ENCODE measurements around the gene RBM20.

RBM20 gene

DNA sequence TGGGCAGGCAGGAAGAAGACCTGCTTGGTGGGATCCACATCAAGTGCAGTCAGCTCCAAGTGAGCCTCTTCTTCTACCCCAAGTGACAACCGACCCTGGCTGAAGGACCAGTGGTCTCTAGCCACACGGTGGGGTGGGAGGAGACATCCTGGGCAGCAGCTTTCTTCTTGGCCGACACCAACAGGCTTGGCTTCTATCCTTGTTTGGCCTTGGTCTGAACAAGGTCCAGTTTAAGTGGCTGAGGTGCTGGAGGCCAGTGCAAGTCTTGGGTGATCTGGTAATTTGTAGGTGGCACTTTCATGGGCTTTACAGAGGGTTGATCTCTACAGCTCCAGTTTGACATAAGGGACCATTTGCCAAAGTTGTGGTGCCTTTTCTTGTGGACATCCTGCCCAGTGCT, 164.0 kb downstream of the RBM20 start:
- H3K4me3 Mint-ChIP-seq: no peak overlapping the region
- DNase-seq (ENCODE audit: low spot score in 2 of 2): no peak
- no peaks in the 10 kb centered on the region for H3K9me3 Mint-ChIP-seq
- H3K36me3 Mint-ChIP-seq: no peaks in the 10 kb centered on the region
- no peak overlapping the region for H3K27ac Mint-ChIP-seq
- H3K4me1 Mint-ChIP-seq: peaks cover 23% of the 10 kb centered on the region
- ATAC-seq (ENCODE audit: low read depth): no peak
- H3K27me3 Mint-ChIP-seq: no peaks in the 10 kb centered on the region

DNA sequence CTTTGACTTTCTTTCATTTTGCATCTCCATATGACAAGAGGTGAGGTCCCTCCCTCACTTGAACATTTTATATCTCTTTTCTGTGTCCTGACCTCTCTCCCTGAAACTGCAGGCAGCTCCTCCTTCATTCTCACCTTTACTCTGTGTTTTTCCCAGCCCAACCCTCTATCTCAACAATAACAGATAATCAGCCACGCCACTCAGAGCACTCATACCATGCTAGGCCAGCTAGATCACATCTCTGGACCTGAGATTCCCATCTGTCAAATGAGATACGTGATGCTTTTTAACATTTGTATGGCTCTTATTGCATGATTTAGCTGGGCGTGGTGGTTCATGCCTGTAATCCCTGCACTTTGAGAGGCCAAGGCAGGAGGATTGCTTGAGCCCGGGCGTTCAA, 164.5 kb downstream of the RBM20 start:
- no peak overlapping the region for H3K27ac Mint-ChIP-seq
- H3K27me3 Mint-ChIP-seq: no peaks in the 10 kb centered on the region
- no peaks in the 10 kb centered on the region for H3K36me3 Mint-ChIP-seq
- peaks cover 18% of the 10 kb centered on the region for H3K4me1 Mint-ChIP-seq
- H3K4me3 Mint-ChIP-seq: no peak overlapping the region
- ATAC-seq (ENCODE audit: low read depth) (no peak), DNase-seq (ENCODE audit: low spot score in 2 of 2) (no peak)
- H3K9me3 Mint-ChIP-seq: no peaks in the 10 kb centered on the region

DNA sequence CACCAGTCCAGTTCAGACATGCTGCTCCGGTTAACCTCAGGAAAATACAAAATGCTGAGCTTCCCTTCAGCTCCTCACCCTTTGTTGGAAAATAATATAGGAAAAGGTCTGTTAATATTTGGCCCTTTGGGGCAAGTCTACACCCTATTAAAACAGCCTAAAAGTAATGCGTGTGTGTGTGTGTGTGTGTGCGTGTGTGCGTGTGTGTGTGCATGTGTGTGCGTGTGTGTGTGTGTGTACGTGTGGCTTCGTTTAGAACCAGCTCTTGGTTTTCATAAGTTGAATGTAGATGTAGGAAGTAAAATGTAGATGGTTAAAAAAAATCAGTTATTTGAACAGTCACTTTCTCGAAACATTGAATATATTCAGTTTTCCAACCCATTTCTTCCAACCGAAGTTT, 166.5 kb downstream of the RBM20 start:
- Mint-ChIP-seq H3K9me3 (no peaks in the 10 kb centered on the region), H3K27me3 (no peaks in the 10 kb centered on the region), H3K36me3 (no peaks in the 10 kb centered on the region), H3K4me1 (peaks cover 7% of the 10 kb centered on the region), H3K27ac (no peak overlapping the region), H3K4me3 (no peak overlapping the region)
- no peak for ATAC-seq (ENCODE audit: low read depth)
- DNase-seq (ENCODE audit: low spot score in 2 of 2): no peak

DNA sequence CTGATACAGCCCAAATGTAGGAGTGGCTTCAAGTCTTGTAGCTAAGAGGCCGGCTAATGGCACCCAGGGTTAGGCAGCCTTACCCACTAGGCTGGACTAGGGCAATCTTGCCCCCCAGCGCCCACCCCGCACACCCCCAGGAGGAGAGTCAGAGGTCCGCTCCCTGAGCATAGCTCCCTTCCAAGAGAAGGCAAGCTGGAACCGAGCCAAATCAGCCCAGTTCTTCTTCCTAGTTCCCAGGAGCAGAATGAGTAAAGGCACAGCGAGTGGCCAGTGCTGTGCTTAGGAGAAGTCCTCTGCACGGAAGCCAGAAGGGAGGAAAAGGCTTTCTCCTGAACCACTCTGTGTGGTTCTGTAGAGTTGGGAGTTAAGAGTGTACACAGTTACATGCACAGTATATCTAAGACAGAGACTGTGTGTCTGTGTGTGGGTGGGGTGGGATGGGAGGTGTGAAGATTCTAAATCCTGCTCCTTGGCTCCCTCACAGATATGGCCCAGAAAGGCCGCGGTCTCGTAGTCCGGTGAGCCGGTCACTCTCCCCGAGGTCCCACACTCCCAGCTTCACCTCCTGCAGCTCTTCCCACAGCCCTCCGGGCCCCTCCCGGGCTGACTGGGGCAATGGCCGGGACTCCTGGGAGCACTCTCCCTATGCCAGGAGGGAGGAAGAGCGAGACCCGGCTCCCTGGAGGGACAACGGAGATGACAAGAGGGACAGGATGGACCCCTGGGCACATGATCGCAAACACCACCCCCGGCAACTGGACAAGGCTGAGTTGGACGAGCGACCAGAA, 167.8 kb downstream of the RBM20 start:
- H3K36me3 Mint-ChIP-seq: no peaks in the 10 kb centered on the region
- no peak overlapping the region for H3K27ac Mint-ChIP-seq
- peaks cover 14% of the 10 kb centered on the region for H3K4me1 Mint-ChIP-seq
- H3K9me3 Mint-ChIP-seq: no peaks in the 10 kb centered on the region
- ATAC-seq (ENCODE audit: low read depth): no peak
- no peak for DNase-seq (ENCODE audit: low spot score in 2 of 2)
- no peak overlapping the region for H3K4me3 Mint-ChIP-seq
- no peaks in the 10 kb centered on the region for H3K27me3 Mint-ChIP-seq

- ATAC-seq (ENCODE audit: low read depth) (no peak), DNase-seq (ENCODE audit: low spot score in 2 of 2) (no peak)
- Mint-ChIP-seq H3K36me3 (no peaks in the 10 kb centered on the region), H3K4me1 (peaks cover 18% of the 10 kb centered on the region), H3K27ac (no peak overlapping the region), H3K27me3 (no peaks in the 10 kb centered on the region), H3K4me3 (no peak overlapping the region), H3K9me3 (no peaks in the 10 kb centered on the region)
These were observed 168.4 kb downstream of the RBM20 start for GRCh38 chr10:110812583-110812982.

DNA sequence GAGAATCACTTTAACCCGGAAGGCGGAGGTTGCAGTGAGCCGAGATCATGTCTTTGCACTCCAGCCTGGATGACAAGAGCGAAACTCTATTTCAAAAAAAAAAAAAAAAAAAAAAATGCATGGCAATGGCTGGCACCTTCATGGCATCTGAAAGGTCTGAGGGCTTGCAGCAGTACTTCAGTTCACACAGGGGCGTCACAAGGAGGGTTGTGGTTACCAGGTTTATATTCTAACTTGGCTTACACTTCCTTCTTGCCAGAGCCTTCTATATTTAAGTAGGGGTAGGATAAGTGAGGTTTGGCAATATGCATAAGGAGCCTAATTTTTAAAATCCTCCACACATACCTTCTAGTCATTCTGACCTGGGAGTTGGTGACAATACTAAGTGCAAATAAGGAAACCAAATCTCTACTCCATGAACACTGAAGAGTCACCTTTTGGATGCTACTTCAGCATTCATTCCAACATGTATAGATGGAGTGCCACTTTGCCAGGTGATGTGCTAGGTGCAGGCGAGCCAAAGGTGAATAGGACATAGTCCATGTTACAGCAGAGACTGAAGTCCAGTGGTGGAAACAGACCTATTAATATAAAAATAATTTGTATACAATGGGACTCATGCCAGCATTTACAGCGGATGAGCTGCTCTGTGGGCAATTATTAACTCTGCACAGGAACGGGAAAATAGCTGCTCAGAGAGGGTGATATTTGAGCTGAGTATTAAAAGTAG, 169.8 kb downstream of the RBM20 start:
- ATAC-seq (ENCODE audit: low read depth) (no peak), DNase-seq (ENCODE audit: low spot score in 2 of 2) (no peak)
- no peak overlapping the region for H3K4me3 Mint-ChIP-seq
- no peaks in the 10 kb centered on the region for H3K36me3 Mint-ChIP-seq
- H3K4me1 Mint-ChIP-seq: peaks cover 20% of the 10 kb centered on the region
- H3K27ac Mint-ChIP-seq: no peak overlapping the region
- no peaks in the 10 kb centered on the region for H3K9me3 Mint-ChIP-seq
- no peaks in the 10 kb centered on the region for H3K27me3 Mint-ChIP-seq

DNA sequence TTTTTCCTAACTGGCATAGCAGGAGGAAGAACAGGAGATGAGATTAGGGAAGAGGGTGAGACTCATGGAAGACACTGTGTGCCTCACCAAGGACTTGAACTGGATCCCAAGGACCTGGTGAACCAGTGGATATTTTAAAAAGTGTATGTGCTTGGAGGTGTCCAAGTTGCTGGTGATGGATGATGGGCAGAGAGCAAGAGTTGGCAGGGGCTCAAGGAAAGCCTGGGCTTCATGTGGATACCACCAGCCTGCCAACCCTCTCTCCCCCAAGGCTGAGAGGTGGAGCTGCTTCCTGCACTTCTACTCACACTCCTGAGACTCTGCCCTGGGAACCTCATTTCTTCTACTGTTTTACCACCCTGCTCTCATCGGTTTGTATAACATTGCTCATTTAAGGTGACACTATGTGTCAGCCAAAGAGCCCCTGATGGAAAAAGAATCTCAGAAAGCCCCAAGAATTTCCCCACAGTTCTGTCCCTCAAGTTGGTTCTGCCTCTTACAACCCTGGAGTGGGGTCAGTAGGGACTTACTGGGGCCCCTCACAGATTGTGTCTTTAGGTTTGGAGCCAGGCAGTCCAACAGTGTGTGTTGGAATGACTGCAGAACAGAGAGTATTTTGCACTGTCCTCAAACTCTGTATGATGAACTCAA, 171.3 kb downstream of the RBM20 start:
- Mint-ChIP-seq H3K27me3 (no peaks in the 10 kb centered on the region), H3K36me3 (no peaks in the 10 kb centered on the region), H3K4me1 (peaks cover 18% of the 10 kb centered on the region), H3K9me3 (no peaks in the 10 kb centered on the region), H3K27ac (peak overlapping the region; percentile 58), H3K4me3 (no peak overlapping the region)
- ATAC-seq (ENCODE audit: low read depth) (no peak), DNase-seq (ENCODE audit: low spot score in 2 of 2) (no peak)

GRCh38 chr10:110817614-110818013, 173.5 kb downstream of the RBM20 start:
- ATAC-seq (ENCODE audit: low read depth) (peak; percentile 78), DNase-seq (ENCODE audit: low spot score in 2 of 2) (no peak)
- peaks cover 22% of the 10 kb centered on the region for H3K4me1 Mint-ChIP-seq
- no peaks in the 10 kb centered on the region for H3K9me3 Mint-ChIP-seq
- H3K27me3 Mint-ChIP-seq: no peaks in the 10 kb centered on the region
- H3K27ac Mint-ChIP-seq: peak overlapping the region; percentile 4
- no peak overlapping the region for H3K4me3 Mint-ChIP-seq
- no peaks in the 10 kb centered on the region for H3K36me3 Mint-ChIP-seq

DNA sequence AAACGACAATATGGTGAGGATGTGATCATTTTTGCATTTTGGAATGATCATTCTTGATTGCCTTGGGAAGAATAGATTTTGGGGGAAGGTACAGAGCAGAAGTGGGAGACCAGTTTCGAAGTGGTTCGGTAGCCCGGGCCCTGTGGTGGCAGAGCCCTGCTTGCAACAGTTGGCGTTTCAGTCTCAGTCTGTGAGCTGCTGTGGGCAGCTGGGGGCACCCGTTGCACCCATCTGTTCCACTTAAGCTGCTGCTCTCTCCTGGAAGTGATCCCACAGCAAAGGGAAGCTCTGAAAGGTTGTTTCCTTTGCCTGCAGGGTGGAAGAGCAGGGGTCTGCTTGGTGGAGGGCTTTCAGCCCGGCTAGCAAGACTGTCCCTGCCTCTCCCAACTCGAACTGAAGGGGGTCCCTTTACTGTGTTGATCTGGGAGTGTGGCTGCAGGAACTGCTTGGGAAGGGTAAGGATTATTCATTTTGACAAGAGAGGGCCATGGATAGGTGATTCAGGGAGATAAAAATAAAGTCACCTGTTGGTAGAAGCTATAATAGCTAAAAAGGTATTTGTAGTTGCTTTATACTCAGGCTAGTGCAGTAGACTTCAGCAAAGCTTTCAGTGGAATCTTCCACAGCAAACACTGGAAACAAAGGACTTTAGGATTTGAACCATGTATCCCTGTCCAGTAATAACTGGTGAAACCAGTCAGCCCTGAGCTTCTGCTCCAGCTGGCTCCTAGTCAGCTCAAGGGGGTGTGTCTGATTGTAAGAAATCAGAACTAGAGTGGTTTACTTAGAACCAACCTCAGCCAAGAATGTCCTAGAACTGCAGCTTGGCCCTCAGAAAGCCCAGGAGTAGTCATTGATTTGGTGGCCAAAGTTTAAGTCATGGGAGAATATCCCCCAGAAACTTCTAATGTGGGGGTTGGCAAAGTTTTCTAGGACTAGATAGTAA, 174.4 kb downstream of the RBM20 start:
- Mint-ChIP-seq H3K4me1 (peaks cover 22% of the 10 kb centered on the region), H3K36me3 (no peaks in the 10 kb centered on the region), H3K27ac (peak overlapping the region; percentile 9), H3K4me3 (no peak overlapping the region), H3K27me3 (no peaks in the 10 kb centered on the region), H3K9me3 (no peaks in the 10 kb centered on the region)
- DNase-seq (ENCODE audit: low spot score in 2 of 2) (no peak), ATAC-seq (ENCODE audit: low read depth) (no peak)

DNA sequence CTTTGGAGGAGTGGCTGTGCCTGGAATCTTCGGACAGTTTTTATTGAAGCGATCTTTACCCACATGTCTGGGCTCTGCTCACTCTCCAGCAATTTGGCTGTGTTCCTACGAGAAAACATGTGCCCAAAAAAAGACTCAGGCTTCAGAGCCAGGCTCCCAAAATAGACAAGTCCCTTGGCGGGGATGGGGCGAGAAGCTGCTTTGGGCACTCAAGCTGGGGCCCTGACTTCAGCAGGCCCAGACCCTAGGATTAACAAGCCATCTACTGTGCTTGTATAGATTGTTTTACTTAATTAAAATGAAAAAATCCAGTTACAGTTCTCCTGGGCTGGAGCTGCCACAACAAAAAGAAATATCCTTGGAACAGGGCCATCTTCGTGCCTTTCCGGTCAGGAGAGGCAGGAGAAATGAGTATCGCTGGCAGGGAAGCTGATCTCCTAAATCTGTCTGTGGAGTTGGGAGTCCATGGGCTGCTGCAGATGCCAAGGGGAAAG, 176.2 kb downstream of the RBM20 start:
- Mint-ChIP-seq H3K36me3 (no peaks in the 10 kb centered on the region), H3K4me1 (peaks cover 27% of the 10 kb centered on the region), H3K27ac (no peak overlapping the region), H3K27me3 (no peaks in the 10 kb centered on the region), H3K4me3 (no peak overlapping the region), H3K9me3 (no peaks in the 10 kb centered on the region)
- no peak for DNase-seq (ENCODE audit: low spot score in 2 of 2)
- no peak for ATAC-seq (ENCODE audit: low read depth)

DNA sequence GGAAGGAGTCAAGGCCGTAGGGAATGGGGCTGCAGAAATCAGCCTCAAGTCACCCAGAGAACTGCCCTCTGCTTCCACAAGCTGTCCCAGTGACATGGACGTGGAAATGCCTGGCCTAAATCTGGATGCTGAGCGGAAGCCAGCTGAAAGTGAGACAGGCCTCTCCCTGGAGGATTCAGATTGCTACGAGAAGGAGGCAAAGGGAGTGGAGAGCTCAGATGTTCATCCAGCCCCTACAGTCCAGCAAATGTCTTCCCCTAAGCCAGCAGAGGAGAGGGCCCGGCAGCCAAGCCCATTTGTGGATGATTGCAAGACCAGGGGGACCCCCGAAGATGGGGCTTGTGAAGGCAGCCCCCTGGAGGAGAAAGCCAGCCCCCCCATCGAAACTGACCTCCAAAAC, 177.4 kb downstream of the RBM20 start:
- Mint-ChIP-seq H3K9me3 (no peaks in the 10 kb centered on the region), H3K27ac (no peak overlapping the region), H3K4me3 (no peak overlapping the region), H3K27me3 (no peaks in the 10 kb centered on the region), H3K4me1 (peaks cover 23% of the 10 kb centered on the region), H3K36me3 (no peaks in the 10 kb centered on the region)
- DNase-seq (ENCODE audit: low spot score in 2 of 2) (no peak), ATAC-seq (ENCODE audit: low read depth) (no peak)

- no peaks in the 10 kb centered on the region for H3K36me3 Mint-ChIP-seq
- H3K4me1 Mint-ChIP-seq: peaks cover 19% of the 10 kb centered on the region
- no peaks in the 10 kb centered on the region for H3K27me3 Mint-ChIP-seq
- H3K4me3 Mint-ChIP-seq: no peak overlapping the region
- H3K9me3 Mint-ChIP-seq: no peaks in the 10 kb centered on the region
- ATAC-seq (ENCODE audit: low read depth) (no peak), DNase-seq (ENCODE audit: low spot score in 2 of 2) (no peak)
- H3K27ac Mint-ChIP-seq: peak overlapping the region; percentile 14
These were observed 178.0 kb downstream of the RBM20 start for GRCh38 chr10:110822035-110822711.

DNA sequence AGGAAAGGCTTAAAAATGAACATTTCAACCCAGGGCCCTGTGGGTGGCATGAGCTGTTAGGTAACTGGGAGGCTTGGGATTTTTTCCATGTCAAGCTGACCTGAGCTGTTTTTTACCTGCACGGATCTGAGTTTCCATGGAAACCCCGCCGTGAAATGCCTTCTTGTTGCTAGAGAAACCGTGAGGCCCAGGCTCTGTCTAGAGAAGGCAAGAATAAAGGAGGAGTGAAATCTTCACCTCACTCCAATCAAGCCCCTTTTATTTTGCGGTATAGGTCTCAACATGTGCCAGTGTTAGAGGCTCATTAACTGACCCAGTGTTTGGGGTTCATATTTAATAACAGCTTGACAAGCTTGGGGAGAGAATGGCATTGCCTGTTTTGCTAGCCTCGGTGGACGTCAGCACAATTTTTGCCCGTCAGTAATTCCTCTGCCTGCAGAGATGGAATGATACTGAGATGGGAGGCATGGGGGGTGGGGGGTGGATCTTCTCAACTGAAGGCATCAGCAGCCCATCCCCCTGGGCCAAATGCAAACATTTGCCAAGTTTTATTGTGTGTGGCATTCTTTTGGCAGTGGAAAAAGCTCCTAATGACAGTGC, 178.7 kb downstream of the RBM20 start:
- no peaks in the 10 kb centered on the region for H3K36me3 Mint-ChIP-seq
- H3K9me3 Mint-ChIP-seq: no peaks in the 10 kb centered on the region
- H3K27me3 Mint-ChIP-seq: no peaks in the 10 kb centered on the region
- H3K27ac Mint-ChIP-seq: peak overlapping the region; percentile 14
- H3K4me1 Mint-ChIP-seq: peaks cover 14% of the 10 kb centered on the region
- no peak for ATAC-seq (ENCODE audit: low read depth)
- DNase-seq (ENCODE audit: low spot score in 2 of 2): no peak
- H3K4me3 Mint-ChIP-seq: no peak overlapping the region
